LNCAP (cell line): ENCODE data around the gene TMTC2.

Source experiments
- TF ChIP-seq, protein P1 (sequence below): fragments of 450-650 bp; IDR thresholded peaks from 2 replicates; pipeline ENCODE4 v1.5.1; 2017; ENCODE audit warnings: mild to moderate bottlenecking

Gene TMTC2

DNA sequence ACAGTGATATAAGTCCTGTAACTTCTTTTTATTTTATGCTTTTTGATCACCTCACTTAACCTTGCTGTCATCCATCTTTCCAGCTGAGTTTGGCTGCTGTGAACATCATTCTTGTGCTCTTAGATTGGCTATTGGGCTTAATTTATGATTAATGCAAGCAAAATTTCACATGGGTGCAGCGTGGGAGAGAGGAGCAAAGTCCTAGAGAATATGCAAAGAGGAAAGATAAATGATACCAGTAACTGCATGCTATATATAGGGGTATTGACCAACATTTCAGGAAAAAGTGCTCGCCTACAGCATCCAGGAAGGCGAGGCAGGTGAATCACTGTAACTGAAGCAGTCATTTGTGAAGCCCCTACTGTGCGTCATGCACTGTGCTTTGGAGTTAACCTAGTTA lies 153.1 kb downstream of the TMTC2 start:
- TF ChIP-seq, protein P1, sequence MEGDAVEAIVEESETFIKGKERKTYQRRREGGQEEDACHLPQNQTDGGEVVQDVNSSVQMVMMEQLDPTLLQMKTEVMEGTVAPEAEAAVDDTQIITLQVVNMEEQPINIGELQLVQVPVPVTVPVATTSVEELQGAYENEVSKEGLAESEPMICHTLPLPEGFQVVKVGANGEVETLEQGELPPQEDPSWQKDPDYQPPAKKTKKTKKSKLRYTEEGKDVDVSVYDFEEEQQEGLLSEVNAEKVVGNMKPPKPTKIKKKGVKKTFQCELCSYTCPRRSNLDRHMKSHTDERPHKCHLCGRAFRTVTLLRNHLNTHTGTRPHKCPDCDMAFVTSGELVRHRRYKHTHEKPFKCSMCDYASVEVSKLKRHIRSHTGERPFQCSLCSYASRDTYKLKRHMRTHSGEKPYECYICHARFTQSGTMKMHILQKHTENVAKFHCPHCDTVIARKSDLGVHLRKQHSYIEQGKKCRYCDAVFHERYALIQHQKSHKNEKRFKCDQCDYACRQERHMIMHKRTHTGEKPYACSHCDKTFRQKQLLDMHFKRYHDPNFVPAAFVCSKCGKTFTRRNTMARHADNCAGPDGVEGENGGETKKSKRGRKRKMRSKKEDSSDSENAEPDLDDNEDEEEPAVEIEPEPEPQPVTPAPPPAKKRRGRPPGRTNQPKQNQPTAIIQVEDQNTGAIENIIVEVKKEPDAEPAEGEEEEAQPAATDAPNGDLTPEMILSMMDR, result no peak

DNA sequence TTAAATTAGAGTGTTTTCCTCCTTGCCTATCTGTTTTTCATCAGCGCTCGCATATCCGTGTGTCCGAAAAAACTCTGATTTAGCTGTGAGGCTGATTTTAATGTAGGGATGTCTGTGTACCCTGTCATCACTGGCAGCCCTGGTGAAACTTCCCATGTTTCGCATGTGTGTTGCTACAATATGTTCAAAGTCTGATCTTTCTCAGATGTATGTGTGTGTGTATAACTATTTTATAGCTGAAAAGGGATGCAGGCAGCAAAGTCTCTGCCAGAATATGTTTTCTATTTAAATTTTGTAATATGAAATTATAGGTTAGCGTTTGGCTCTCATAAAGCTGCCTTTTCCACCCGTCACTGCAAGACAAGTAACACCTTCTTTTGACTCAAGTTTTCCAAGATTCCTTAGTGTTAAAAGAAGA lies 154.8 kb downstream of the TMTC2 start:
- TF ChIP-seq, protein P1, result no peak

DNA sequence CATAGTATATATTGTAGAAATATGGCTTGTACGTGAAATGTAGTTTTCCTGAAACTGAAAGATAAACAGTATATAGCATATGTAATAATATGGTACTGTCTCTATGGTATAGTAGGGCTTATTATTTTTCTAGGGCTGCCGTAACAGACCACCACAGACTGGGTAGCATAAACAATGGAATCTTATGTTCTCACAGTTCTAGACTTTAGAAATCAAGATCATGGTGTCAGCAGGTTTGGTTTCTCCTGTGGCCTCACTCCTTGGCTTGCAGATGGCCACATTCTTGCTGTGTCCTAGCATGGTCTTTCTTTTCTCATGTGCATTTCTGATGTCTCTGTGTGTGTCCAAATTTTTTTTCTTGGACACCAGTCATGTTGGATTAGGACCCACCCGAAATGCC lies 155.8 kb downstream of the TMTC2 start:
- TF ChIP-seq, protein P1, result no peak

DNA sequence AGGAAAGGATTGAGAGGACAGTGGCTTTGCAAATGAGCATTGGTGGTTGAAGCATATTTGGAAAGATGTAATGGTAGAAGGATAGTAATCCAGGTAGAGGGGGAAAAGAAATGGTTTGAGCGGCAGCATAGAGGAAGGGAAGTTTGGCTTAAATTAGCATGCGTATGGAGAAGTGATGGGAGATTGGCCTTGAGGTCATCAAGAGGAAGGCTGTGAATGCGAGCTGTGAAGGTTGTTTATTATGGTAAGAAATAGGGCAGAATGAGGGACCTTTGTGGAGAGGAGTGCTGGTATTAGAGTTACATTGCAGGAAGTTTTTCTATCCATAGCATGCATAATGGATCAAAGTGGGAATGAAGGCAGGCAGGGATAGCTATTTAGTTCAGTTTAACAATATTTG lies 162.1 kb downstream of the TMTC2 start:
- TF ChIP-seq, protein P1, result no peak

DNA sequence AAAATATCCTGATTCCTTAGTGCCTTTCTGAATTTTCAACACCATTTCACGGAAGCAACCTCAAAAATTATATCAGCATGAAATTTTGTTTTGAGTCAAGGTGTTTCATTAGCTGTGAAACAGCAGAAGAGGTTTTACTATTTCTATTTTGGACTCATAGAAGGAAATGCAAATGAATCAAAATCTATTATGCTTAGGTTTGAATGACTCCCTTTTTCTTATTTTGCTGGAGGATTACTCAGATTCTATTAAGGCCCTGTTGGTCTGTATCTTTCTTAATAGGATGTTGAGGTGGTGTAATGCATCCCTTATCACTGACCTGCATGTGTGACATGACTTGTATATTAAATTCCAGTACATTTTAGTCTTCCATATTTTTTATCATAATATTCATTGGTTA lies 165.8 kb downstream of the TMTC2 start:
- TF ChIP-seq, protein P1, result no peak

DNA sequence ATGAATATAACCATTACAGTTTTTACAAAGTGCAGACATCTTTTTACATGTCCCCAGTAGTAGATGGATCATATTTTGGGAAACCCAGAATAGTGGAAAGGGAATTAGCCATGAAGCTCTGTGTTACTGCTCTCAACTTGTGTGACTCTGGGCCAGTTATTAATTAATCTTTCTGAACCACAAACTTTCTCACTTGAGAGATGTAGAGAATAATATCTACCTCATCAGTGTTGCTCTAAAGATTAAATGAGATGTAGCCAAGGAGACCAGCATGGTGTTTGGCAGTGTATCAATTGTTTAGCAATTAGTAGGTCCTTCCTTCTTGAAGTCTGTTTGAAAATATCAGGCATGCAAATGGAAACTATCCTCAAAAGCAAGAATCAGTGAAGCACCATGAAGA lies 169.2 kb downstream of the TMTC2 start:
- TF ChIP-seq, protein P1, result no peak

DNA sequence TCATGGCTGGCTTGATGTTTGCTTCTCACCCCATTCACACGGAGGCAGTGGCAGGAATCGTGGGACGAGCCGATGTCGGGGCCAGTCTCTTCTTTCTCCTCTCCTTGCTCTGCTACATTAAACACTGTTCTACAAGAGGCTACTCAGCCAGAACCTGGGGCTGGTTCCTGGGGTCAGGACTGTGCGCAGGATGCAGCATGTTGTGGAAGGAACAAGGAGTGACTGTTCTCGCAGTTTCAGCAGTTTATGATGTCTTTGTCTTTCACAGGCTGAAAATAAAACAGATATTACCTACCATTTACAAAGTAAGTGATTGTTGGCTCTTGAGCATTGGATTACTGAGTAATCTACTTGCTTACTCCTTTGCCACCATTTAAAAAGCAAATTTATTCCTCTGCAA lies 170.6 kb downstream of the TMTC2 start:
- TF ChIP-seq, protein P1, result no peak

DNA sequence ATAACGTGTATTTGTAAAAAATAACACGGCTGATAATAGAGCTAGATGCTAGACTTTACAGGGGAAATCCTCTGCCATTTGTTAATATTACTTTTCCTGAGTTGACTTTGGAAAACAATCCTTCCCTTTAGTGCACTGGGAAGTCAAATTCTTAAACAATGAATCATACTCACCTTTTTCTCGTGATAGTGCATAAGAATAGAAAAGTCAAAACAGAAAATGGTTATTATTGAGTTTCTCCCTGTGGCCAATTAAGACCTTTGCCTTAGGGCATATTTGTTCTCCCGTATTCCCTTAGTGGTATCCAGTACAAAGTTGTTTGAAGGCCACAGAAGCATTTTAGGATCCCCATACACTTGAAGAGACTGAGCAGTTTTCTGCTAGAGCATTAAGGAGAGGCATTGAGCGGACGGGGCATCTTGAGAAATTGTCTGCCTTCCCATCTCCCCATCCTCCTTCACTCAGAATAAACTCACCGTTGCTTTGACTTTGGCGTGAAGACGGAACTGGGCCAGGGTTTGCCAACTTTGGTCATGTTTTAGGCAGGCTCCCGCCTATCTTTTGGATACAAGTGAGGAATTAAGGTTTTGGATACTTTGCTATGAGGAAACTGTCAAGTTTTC lies 171.3 kb downstream of the TMTC2 start:
- TF ChIP-seq, protein P1, result no peak
